Stimulated activated CD4-positive, alpha-beta T cell treated with anti-CD3 and anti-CD28 coated beads, Interleukin-15, amount 100 ng/mL, for 48 hours (primary cell): ENCODE results near the gene PRMT5.

Experiments
- DNase-seq, 2 donors: peaks; one replicate each; pipeline ENCODE4 v3.0.0-alpha.2; 2020; ENCODE audit warnings: low read depth in 2 of 2

The PRMT5 gene

DNA sequence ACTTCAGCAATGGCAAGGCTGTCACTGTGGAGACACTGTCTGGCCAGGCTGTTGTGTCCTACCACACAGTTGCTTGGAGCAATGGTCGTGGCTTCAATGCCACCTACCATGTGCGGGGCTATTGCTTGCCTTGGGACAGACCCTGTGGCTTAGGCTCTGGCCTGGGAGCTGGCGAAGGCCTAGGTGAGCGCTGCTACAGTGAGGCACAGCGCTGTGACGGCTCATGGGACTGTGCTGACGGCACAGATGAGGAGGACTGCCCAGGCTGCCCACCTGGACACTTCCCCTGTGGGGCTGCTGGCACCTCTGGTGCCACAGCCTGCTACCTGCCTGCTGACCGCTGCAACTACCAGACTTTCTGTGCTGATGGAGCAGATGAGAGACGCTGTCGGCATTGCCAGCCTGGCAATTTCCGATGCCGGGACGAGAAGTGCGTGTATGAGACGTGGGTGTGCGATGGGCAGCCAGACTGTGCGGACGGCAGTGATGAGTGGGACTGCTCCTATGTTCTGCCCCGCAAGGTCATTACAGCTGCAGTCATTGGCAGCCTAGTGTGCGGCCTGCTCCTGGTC, 53.3 kb downstream of the PRMT5 start:
- DNase-seq, result no peak

DNA sequence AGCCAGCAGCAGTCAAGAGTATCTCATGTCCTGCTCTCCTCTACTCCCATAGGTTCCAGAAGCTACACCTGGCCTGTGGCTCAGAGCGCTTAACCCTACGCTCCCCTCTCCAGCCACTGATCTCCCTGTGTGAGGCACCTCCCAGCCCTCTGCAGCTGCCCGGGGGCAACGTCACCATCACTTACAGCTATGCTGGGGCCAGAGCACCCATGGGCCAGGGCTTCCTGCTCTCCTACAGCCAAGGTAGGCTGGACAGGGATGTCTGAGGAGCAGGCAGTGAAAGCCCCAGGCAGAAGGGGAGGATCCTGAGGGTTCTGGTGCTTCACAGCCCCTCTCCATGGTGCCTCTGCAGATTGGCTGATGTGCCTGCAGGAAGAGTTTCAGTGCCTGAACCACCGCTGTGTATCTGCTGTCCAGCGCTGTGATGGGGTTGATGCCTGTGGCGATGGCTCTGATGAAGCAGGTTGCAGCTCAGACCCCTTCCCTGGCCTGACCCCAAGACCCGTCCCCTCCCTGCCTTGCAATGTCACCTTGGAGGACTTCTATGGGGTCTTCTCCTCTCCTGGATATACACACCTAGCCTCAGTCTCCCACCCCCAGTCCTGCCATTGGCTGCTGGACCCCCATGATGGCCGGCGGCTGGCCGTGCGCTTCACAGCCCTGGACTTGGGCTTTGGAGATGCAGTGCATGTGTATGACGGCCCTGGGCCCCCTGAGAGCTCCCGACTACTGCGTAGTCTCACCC, 54.0 kb downstream of the PRMT5 start:
- DNase-seq, result no peak

DNA sequence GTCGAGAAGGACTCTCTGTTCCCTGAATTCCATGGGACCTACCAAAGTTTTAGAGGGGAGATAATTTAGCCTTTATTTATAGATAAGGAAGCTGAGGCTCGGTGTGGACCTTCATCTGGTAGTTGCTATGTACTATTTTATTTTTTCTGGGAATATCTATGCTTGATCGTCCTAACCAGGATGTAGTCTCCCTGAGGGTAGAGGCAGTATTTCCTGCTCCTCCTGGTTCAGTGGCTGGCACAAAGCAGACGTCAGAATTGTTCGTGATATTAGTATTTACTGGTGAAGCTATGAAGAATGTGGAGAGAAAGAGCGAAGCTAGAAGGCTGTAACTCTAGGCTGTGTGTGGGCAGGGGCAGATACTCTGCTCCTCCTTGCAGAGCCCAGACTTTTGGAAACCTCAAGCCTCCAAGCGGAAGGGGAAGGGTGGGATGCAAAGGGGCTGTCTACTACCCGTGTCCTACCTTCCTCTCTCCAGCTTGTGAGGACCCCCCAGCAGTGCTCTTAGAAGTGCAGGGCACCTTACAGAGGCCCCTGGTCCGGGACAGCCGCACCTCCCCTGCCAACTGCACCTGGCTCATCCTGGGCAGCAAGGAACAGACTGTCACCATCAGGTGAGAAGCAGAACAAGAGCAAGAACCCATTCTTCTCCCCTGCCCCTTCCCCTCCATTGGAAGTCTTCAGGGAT, 56.2 kb downstream of the PRMT5 start:
- no peak for DNase-seq

DNA sequence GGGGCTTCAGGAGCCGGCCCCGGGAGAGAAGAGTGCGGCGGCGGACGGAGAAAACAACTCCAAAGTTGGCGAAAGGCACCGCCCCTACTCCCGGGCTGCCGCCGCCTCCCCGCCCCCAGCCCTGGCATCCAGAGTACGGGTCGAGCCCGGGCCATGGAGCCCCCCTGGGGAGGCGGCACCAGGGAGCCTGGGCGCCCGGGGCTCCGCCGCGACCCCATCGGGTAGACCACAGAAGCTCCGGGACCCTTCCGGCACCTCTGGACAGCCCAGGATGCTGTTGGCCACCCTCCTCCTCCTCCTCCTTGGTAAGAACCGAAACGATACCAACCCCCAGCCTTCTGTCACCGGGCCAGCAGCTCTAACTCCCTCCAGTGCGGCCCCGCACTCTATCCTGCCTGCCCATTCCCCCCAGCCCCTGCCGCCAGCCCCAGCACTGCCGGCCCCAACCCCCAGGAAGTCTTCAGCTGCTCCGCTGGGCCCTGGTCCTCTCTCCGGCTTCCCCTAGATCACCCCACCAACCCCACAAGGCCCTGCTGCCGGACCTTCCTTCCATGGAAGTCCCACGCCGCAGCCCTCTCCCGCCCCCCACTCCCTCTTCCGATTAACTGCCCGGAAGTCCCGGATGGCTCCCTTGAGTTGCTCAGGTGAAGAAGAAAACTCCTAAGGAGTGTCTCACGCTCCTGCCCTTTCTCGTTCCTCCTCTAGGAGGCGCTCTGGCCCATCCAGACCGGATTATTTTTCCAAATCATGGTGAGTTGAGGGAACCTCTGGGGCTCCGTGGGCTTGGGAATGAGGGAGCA, 56.9 kb downstream of the PRMT5 start:
- DNase-seq, result peak; percentile 40 to 69

DNA sequence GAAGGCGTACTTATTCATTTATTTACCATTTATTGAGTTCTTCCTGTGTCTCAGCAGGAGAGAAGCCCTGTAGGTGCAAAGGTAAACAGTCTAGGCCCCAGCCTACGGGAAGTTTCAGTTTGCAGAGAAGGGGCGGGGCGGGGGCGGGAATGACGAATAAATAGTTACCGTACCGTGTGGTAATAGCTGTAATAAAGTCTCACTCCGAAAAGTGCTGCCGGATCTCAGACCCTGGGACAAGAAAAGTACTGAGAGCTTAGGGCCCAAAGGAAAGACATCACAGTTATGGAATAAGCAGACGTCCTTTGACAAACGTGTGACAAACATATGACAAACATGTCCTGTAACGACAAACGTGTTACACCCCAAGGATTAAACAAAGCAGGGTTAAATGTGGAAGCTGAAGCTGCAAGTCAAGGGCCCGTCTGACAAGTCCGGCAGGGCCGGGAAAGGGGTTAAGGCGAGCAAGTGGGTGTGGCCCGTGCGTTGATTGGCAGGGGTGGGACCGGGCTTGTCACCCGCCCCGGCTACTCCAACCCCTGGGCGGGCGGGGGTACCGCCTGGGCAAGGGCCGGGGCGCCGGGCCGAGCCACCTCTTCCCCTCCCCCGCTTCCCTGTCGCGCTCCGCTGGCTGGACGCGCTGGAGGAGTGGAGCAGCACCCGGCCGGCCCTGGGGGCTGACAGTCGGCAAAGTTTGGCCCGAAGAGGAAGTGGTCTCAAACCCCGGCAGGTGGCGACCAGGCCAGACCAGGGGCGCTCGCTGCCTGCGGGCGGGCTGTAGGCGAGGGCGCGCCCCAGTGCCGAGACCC, 57.7 kb downstream of the PRMT5 start, which contains the start of gene LRP10:
TSS of gene LRP10 (plus strand) at position 517 of the 809 bp plus-strand sequence. CDS start 564 bp downstream, outside the sequence.
- peak; percentile 59 to 78 for DNase-seq

DNA sequence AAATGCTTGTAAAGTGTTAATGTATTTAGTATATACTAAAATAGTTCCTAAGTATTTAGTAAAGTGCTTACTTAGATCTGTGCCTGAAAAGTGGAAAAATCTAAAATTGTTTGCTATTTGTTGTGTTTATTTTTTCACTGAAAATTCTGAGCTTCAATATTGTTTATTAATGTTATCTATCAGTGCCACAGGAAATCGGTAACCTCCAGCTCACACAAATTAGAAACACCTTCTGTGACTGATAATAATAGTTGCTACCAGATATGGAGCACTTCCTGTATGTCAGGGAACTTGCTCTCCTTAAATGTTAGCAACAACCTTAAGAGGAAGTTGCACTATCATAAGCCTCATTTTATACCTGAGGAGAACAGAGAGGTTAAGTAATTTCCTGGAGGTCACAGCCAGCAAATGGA, 58.4 kb downstream of the PRMT5 start:
- no peak for DNase-seq
